Measurements from ENCODE around the gene NKX1-2.

Gene NKX1-2

GRCh38 chr10:124453960-124454610 is 4.2 kb upstream of the NKX1-2 start:
- TF ChIP-seq CTCF (IDR thresholded peaks at IDR 0.05; ENCODE audit: low read depth, low read length, missing control alignments), result no peak
- H3K4me3 ChIP-seq (ENCODE audit: low read depth, low read length), result no peak overlapping the region
- no peak for DNase-seq (ENCODE audit: low read depth)

GRCh38 chr10:124451276-124451675 is 1.4 kb upstream of the NKX1-2 start:
- no peak for DNase-seq (ENCODE audit: low read depth)
- no peak for TF ChIP-seq CTCF (IDR thresholded peaks at IDR 0.05; ENCODE audit: low read depth, low read length, missing control alignments)
- H3K4me3 ChIP-seq (ENCODE audit: low read depth, low read length), result no peak overlapping the region

- no peak for TF ChIP-seq CTCF (IDR thresholded peaks at IDR 0.05; ENCODE audit: low read depth, low read length, missing control alignments)
Observed at GRCh38 chr10:124450783-124451057, 885 bp upstream of the NKX1-2 start.

GRCh38 chr10:124449170-124450011 is 444 bp downstream of the NKX1-2 start:
- no peak for TF ChIP-seq CTCF (IDR thresholded peaks at IDR 0.05; ENCODE audit: low read depth, low read length, missing control alignments)
- no peak for DNase-seq (ENCODE audit: low read depth)
- H3K4me3 ChIP-seq (ENCODE audit: low read depth, low read length), result no peak overlapping the region

More at GRCh38 chr10:124450783-124451057, 885 bp upstream of the NKX1-2 start:
- DNase-seq (ENCODE audit: low read depth), result no peak
- H3K4me3 ChIP-seq (ENCODE audit: low read depth, low read length), result no peak overlapping the region

GRCh38 chr10:124448696-124449169 is 1.1 kb downstream of the NKX1-2 start:
- no peak overlapping the region for H3K4me3 ChIP-seq (ENCODE audit: low read depth, low read length)
- TF ChIP-seq CTCF (IDR thresholded peaks at IDR 0.05; ENCODE audit: low read depth, low read length, missing control alignments), result no peak
- DNase-seq (ENCODE audit: low read depth), result no peak

GRCh38 chr10:124447751-124448466 is 1.9 kb downstream of the NKX1-2 start:
- no peak overlapping the region for H3K4me3 ChIP-seq (ENCODE audit: low read depth, low read length)

More at GRCh38 chr10:124447751-124448466, 1.9 kb downstream of the NKX1-2 start:
- no peak for TF ChIP-seq CTCF (IDR thresholded peaks at IDR 0.05; ENCODE audit: low read depth, low read length, missing control alignments)
- DNase-seq (ENCODE audit: low read depth), result no peak
